Neural cell (in vitro differentiated cells): ENCODE measurements around the gene OSBP2. TPM values are rescaled to one million over a fixed set of nuclear protein-coding genes. Genes with fewer than 3 reads are reported as not detected.

Experiments used
- H2AFZ ChIP-seq: fragments of 200-600, 300-800 bp; sonication (generic), shearing (Covaris generic); 2 replicates; pipeline ENCODE4 v1.6.0; 2014; ENCODE audit warnings: low read depth, mild to moderate bottlenecking, antibody characterized with exemption, low read length, moderate library complexity
- H3F3A ChIP-seq: fragments of 200-600 bp; shearing (Covaris generic); 2 replicates; pipeline ENCODE4 v1.6.1; 2016; ENCODE audit warnings: mild to moderate bottlenecking, moderate library complexity, mixed read lengths, antibody characterized with exemption, low read length; ENCODE audit not compliant: insufficient read depth, poor library complexity, severe bottlenecking
- H3K27ac ChIP-seq: fragments of 200-600, 300-800 bp; sonication (generic), shearing (Covaris generic); 2 replicates; pipeline ENCODE4 v1.5.1; 2014; ENCODE audit warnings: mild to moderate bottlenecking, low read length, moderate library complexity
- H3K27me3 ChIP-seq: fragments of 300-800, 200-600 bp; sonication (generic), shearing (Covaris generic); 2 replicates; pipeline ENCODE4 v1.6.0; 2014; ENCODE audit warnings: mild to moderate bottlenecking, low read depth, low read length, moderate library complexity; ENCODE audit not compliant: insufficient read depth
- H3K36me3 ChIP-seq: fragments of 300-800, 200-600 bp; sonication (generic), shearing (Covaris generic); 2 replicates; pipeline ENCODE4 v1.5.1; 2014; ENCODE audit warnings: mild to moderate bottlenecking, antibody characterized with exemption, low read length, moderate library complexity; ENCODE audit not compliant: insufficient read depth
- H3K4me2 ChIP-seq: fragments of 300-800, 200-600 bp; sonication (generic), shearing (Covaris generic); 2 replicates; pipeline ENCODE4 v1.6.0; 2014; ENCODE audit warnings: mild to moderate bottlenecking, low read length
- H3K4me3 ChIP-seq: fragments of 300-800, 200-600 bp; sonication (generic), shearing (Covaris generic); 2 replicates; pipeline ENCODE4 v1.5.1; 2014; ENCODE audit warnings: mild to moderate bottlenecking, low read length, moderate library complexity
- H3K79me2 ChIP-seq: fragments of 200-600 bp; shearing (Covaris generic); replicated peaks from 2 replicates; pipeline ENCODE4 v1.6.0; 2014; ENCODE audit warnings: mild to moderate bottlenecking, low read length, moderate library complexity; ENCODE audit not compliant: insufficient read depth
- H3K9ac ChIP-seq: fragments of 300-800, 200-600 bp; sonication (generic), shearing (Covaris generic); 2 replicates; pipeline ENCODE4 v1.6.1; 2016; ENCODE audit warnings: mild to moderate bottlenecking, low read length, mixed read lengths
- H3K9me2 ChIP-seq: fragments of 200-600 bp; shearing (Covaris generic); 2 replicates; pipeline ENCODE4 v1.6.1; 2016; ENCODE audit warnings: mild to moderate bottlenecking, low read length, mixed read lengths; ENCODE audit not compliant: insufficient read depth
- H3K9me3 ChIP-seq: fragments of 200-600, 300-800 bp; sonication (generic), shearing (Covaris generic); 2 replicates; pipeline ENCODE4 v1.6.1; 2016; ENCODE audit warnings: mild to moderate bottlenecking, mixed run types, low read length, moderate library complexity, mixed read lengths
- H4K20me1 ChIP-seq: fragments of 200-600 bp; shearing (Covaris generic); 2 replicates; pipeline ENCODE4 v1.6.1; 2016; ENCODE audit warnings: mild to moderate bottlenecking, mixed run types; ENCODE audit not compliant: insufficient read depth
- EP300 ChIP-seq: fragments of 450-650 bp; conservative IDR thresholded peaks from 2 replicates; pipeline ENCODE4 v1.6.1; 2014; ENCODE audit warnings: antibody characterized with exemption, mild to moderate bottlenecking, moderate library complexity; ENCODE audit not compliant: poor library complexity, severe bottlenecking
- EZH2 ChIP-seq: fragments of 200-600, 300-800 bp; shearing (Covaris generic), sonication (generic); IDR thresholded peaks from 2 replicates; pipeline ENCODE4 v1.6.1; 2014; ENCODE audit warnings: antibody characterized with exemption, low read length, borderline replicate concordance, mild to moderate bottlenecking; ENCODE audit not compliant: insufficient read depth, poor library complexity, severe bottlenecking
- MXI1 ChIP-seq: fragments of 450-650 bp; conservative IDR thresholded peaks from 2 replicates; pipeline ENCODE4 v1.6.1; 2014; ENCODE audit warnings: antibody characterized with exemption, mild to moderate bottlenecking; ENCODE audit not compliant: poor library complexity, severe bottlenecking
- POLR2AphosphoS5 ChIP-seq: IDR thresholded peaks from 2 replicates; pipeline ENCODE4 v1.6.1; 2012
- RAD21 ChIP-seq: fragments of 450-650 bp; conservative IDR thresholded peaks from 2 replicates; pipeline ENCODE4 v1.6.1; 2014; ENCODE audit warnings: antibody characterized with exemption, mild to moderate bottlenecking, moderate library complexity
- SMC3 ChIP-seq: fragments of 450-650 bp; conservative IDR thresholded peaks from 2 replicates; pipeline ENCODE4 v1.6.1; 2014; ENCODE audit warnings: antibody characterized with exemption, mild to moderate bottlenecking, moderate library complexity; ENCODE audit not compliant: poor library complexity
- TAF1 ChIP-seq: IDR thresholded peaks from 2 replicates; pipeline ENCODE4 v1.6.1; 2012; ENCODE audit warnings: low read depth
- polyA plus RNA-seq: library from polyadenylated mRNA; depleted of rRNA; stranded (reverse); fragments of >200 nt; gene quantifications from 2 replicates; pipeline ENCODE4 v1.2.3, GENCODE V29; 2014
- TF ChIP-seq, protein P1 (sequence below): fragments of 450-650 bp; IDR thresholded peaks from 2 replicates; pipeline ENCODE4 v1.5.1; 2014; ENCODE audit warnings: antibody characterized with exemption, mild to moderate bottlenecking, moderate library complexity; ENCODE audit not compliant: poor library complexity, severe bottlenecking
- TF ChIP-seq, protein P2 (sequence below): IDR thresholded peaks from 2 replicates; pipeline ENCODE4 v1.6.1; 2012; ENCODE audit warnings: borderline replicate concordance

Gene OSBP2
- polyA plus RNA-seq, 1 donor from 2014 or later, result 8.7 TPM

DNA sequence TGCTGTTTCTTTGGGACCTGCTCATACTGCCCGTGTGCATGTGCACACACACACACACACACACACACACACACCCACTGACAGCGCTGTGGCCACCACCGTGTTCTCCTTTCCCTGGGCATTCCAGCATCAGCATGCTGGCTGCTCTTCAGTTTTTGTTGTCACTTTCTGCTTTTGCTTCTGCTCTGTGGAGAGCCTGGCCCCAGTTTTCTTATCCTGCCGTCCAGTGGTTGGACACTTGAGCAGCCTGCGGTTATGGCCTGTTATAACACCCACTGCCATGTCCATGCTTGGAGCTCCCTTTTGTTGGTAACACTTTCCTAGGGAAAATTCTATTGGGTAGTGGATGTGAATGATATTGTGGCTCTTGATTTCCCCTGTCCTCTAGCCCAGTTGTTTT, 83.6 kb downstream of the OSBP2 start:
- Histone ChIP-seq H3K9me2 (no peaks in the 10 kb centered on the region), H4K20me1 (no peaks in the 10 kb centered on the region), H3K4me2 (no peak overlapping the region), H3F3A (no peaks in the 10 kb centered on the region), H3K27me3 (no peaks in the 10 kb centered on the region), H3K4me3 (no peak overlapping the region), H3K9ac (no peak overlapping the region), H3K27ac (no peak overlapping the region), H3K79me2 (no peaks in the 10 kb centered on the region), H3K36me3 (no peaks in the 10 kb centered on the region), H3K9me3 (no peaks in the 10 kb centered on the region), H2AFZ (no peak overlapping the region)
- TF ChIP-seq SMC3, result no peak
- TF ChIP-seq TAF1, result no peak
- no peak for TF ChIP-seq RAD21
- no peak for TF ChIP-seq EP300
- TF ChIP-seq, protein P1, sequence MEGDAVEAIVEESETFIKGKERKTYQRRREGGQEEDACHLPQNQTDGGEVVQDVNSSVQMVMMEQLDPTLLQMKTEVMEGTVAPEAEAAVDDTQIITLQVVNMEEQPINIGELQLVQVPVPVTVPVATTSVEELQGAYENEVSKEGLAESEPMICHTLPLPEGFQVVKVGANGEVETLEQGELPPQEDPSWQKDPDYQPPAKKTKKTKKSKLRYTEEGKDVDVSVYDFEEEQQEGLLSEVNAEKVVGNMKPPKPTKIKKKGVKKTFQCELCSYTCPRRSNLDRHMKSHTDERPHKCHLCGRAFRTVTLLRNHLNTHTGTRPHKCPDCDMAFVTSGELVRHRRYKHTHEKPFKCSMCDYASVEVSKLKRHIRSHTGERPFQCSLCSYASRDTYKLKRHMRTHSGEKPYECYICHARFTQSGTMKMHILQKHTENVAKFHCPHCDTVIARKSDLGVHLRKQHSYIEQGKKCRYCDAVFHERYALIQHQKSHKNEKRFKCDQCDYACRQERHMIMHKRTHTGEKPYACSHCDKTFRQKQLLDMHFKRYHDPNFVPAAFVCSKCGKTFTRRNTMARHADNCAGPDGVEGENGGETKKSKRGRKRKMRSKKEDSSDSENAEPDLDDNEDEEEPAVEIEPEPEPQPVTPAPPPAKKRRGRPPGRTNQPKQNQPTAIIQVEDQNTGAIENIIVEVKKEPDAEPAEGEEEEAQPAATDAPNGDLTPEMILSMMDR, result no peak
- TF ChIP-seq, protein P2, sequence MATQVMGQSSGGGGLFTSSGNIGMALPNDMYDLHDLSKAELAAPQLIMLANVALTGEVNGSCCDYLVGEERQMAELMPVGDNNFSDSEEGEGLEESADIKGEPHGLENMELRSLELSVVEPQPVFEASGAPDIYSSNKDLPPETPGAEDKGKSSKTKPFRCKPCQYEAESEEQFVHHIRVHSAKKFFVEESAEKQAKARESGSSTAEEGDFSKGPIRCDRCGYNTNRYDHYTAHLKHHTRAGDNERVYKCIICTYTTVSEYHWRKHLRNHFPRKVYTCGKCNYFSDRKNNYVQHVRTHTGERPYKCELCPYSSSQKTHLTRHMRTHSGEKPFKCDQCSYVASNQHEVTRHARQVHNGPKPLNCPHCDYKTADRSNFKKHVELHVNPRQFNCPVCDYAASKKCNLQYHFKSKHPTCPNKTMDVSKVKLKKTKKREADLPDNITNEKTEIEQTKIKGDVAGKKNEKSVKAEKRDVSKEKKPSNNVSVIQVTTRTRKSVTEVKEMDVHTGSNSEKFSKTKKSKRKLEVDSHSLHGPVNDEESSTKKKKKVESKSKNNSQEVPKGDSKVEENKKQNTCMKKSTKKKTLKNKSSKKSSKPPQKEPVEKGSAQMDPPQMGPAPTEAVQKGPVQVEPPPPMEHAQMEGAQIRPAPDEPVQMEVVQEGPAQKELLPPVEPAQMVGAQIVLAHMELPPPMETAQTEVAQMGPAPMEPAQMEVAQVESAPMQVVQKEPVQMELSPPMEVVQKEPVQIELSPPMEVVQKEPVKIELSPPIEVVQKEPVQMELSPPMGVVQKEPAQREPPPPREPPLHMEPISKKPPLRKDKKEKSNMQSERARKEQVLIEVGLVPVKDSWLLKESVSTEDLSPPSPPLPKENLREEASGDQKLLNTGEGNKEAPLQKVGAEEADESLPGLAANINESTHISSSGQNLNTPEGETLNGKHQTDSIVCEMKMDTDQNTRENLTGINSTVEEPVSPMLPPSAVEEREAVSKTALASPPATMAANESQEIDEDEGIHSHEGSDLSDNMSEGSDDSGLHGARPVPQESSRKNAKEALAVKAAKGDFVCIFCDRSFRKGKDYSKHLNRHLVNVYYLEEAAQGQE, result no peak
- TF ChIP-seq EZH2, result no peak
- no peak for TF ChIP-seq POLR2AphosphoS5
- TF ChIP-seq MXI1, result no peak

DNA sequence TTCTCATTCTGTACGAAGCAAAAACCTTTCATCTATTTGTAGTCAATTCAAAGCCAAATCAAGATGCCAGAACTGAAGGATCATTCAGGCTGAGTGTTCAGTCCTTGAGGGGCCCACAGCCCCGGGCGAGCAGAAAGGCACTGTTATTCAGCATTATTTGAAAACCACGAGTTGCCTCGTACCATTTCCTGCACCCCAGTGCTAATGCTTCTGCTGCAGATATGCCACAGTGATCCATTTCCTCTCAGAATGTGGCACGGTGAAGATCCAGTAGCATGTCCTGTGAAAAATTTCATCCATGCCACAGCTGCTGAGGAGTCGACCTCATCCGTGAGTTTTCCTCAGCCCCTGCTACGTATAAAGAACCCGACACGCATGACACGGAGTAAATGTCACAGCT, 85.4 kb downstream of the OSBP2 start:
- Histone ChIP-seq H3F3A (no peaks in the 10 kb centered on the region), H3K9me2 (no peaks in the 10 kb centered on the region), H3K9ac (no peak overlapping the region), H2AFZ (no peak overlapping the region), H3K27me3 (no peaks in the 10 kb centered on the region), H3K36me3 (no peaks in the 10 kb centered on the region), H3K9me3 (no peaks in the 10 kb centered on the region), H3K79me2 (no peaks in the 10 kb centered on the region), H3K27ac (no peak overlapping the region), H3K4me3 (no peak overlapping the region), H4K20me1 (no peaks in the 10 kb centered on the region), H3K4me2 (no peak overlapping the region)
- TF ChIP-seq MXI1, result no peak
- no peak for TF ChIP-seq EZH2
- no peak for TF ChIP-seq SMC3
- TF ChIP-seq, protein P1, result no peak
- TF ChIP-seq TAF1, result no peak
- TF ChIP-seq RAD21, result no peak
- no peak for TF ChIP-seq POLR2AphosphoS5
- TF ChIP-seq EP300, result no peak
- TF ChIP-seq, protein P2, result no peak
